ENCODE data around the gene ITGA7.

Gene ITGA7

GRCh38 chr12:55725556-55725955 is 17.9 kb upstream of the ITGA7 start:
- H3K4me3 ChIP-seq (ENCODE audit: low read depth, low read length): peak overlapping the region; percentile 23
- ChIA-PET CTCF (interaction anchor here (0.6 to 7.1 kb wide), 7 partner anchors 9 to 304 kb away, joined by 3 to 79 read pairs (median 3); partner anchors contain the start of gene BLOC1S1), POLR2A (no interaction called here)
- TF ChIP-seq, protein P1, sequence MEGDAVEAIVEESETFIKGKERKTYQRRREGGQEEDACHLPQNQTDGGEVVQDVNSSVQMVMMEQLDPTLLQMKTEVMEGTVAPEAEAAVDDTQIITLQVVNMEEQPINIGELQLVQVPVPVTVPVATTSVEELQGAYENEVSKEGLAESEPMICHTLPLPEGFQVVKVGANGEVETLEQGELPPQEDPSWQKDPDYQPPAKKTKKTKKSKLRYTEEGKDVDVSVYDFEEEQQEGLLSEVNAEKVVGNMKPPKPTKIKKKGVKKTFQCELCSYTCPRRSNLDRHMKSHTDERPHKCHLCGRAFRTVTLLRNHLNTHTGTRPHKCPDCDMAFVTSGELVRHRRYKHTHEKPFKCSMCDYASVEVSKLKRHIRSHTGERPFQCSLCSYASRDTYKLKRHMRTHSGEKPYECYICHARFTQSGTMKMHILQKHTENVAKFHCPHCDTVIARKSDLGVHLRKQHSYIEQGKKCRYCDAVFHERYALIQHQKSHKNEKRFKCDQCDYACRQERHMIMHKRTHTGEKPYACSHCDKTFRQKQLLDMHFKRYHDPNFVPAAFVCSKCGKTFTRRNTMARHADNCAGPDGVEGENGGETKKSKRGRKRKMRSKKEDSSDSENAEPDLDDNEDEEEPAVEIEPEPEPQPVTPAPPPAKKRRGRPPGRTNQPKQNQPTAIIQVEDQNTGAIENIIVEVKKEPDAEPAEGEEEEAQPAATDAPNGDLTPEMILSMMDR (IDR thresholded peaks at IDR 0.05; ENCODE audit: insufficient read depth, low read length, missing control alignments): no peak
- no peak for DNase-seq (ENCODE audit: low read depth, low spot score)

GRCh38 chr12:55724940-55725309 is 17.2 kb upstream of the ITGA7 start:
- TF ChIP-seq, protein P1 (IDR thresholded peaks at IDR 0.05; ENCODE audit: insufficient read depth, low read length, missing control alignments): no peak
- DNase-seq (ENCODE audit: low read depth, low spot score): no peak
- H3K4me3 ChIP-seq (ENCODE audit: low read depth, low read length): no peak overlapping the region
- CTCF ChIA-PET: interaction anchor here (0.6 to 7.1 kb wide), 7 partner anchors 9 to 305 kb away, joined by 3 to 79 read pairs (median 3); partner anchors contain the start of gene BLOC1S1
- POLR2A ChIA-PET: interaction anchor here (0.6 kb wide), 1 partner anchor 12 kb away, joined by 3 read pairs; no protein-coding TSS in a partner anchor

DNA sequence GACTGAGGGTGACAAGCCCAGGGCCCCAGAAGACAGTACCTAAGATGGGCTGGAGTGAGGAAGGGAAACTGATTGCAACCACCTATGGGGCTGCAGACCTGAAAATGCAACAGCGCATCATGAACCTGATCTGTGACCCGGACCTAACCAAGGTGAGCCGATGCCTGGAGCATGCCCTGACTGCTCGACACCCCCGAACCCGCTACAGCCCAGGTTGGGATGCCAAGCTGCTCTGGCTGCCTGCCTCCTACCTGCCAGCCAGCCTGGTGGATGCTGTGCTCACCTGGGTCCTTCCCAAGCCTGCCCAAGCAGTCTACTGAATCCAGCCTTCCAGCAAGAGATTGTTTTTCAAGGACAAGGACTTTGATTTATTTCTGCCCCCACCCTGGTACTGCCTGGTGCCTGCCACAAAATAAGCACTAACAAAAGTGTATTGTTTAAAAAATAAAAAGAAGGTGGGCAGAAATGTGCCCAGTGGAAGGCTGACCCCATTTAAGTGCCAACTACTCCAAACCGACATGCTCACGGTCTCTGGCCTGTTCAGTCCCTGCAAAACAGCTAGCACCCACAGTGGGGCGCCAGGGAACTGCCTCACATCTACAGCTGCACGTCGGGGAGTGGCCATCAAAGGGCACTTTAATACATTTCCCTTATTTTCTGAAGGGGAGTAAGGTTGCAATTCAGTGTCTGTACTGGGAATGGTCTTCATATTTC is 16.7 kb upstream of the ITGA7 start:
- no peak overlapping the region for H3K4me3 ChIP-seq (ENCODE audit: low read depth, low read length)
- TF ChIP-seq, protein P1 (IDR thresholded peaks at IDR 0.05; ENCODE audit: insufficient read depth, low read length, missing control alignments): peak; percentile 78
- ChIA-PET POLR2A (interaction anchor here (0.6 kb wide), 1 partner anchor 13 kb away, joined by 3 read pairs; no protein-coding TSS in a partner anchor), CTCF (interaction anchor here (0.8 to 7.1 kb wide), 5 partner anchors 8 to 305 kb away, joined by 3 to 79 read pairs (median 3); partner anchors contain the start of gene BLOC1S1)
- no peak for DNase-seq (ENCODE audit: low read depth, low spot score)

DNA sequence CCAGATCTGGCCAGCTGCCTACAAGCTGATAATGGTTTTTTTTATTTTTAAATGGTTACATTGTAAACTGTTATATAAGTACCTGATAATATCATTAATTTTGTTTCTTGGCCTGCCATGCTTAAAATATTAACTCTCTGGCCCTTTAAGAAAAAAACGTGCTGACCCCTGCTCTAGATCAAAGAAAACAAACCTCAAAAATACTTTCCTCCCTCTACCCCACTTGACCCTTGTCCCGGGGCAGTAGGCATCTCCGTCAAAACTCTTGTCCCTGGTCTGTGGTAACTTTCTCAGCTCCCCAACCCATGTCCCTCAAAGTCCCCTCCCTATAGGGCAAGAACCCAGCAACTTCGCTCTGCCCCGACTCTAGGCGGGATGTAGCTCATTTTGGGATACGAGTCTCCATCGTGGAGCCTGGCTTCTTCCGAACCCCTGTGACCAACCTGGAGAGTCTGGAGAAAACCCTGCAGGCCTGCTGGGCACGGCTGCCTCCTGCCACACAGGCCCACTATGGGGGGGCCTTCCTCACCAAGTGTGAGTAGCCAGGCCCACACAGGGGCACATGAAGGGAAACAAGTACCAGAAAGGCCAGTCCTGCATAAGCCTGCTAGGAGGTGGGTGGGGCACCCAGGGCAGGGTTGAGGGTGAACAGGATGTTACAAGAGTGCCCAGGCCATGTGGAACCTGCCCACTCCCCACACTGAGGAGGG is 16.0 kb upstream of the ITGA7 start:
- no peak overlapping the region for H3K4me3 ChIP-seq (ENCODE audit: low read depth, low read length)
- DNase-seq (ENCODE audit: low read depth, low spot score): no peak
- POLR2A ChIA-PET: no interaction called here
- CTCF ChIA-PET: interaction anchor here (0.8 to 7.1 kb wide), 4 partner anchors 11 to 217 kb away, joined by 3 to 79 read pairs (median 7); no protein-coding TSS in a partner anchor
- TF ChIP-seq, protein P1 (IDR thresholded peaks at IDR 0.05; ENCODE audit: insufficient read depth, low read length, missing control alignments): no peak

DNA sequence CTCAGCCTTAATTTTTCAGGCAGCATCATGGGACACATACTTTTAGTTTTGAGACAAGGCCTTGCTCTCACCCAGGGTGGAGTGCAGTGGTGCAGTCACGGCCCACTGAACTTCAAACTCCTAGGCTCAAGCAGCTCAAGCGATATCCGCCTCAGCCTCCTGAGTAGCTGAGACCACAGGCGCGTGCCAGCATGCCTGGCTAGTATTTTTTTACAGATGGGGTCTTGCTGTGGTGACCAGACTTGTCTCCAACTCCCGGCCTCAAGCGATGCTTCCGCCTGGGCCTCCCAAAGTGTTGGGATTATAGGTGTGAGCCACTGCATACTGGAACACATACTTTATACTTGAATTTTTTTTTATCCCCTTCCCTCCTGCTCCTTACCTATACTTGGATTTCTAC is 15.2 kb upstream of the ITGA7 start:
- CTCF ChIA-PET: interaction anchor here (0.8 to 7.1 kb wide), 4 partner anchors 11 to 218 kb away, joined by 3 to 79 read pairs (median 7); no protein-coding TSS in a partner anchor
- POLR2A ChIA-PET: no interaction called here
- DNase-seq (ENCODE audit: low read depth, low spot score): no peak
- H3K4me3 ChIP-seq (ENCODE audit: low read depth, low read length): no peak overlapping the region
- TF ChIP-seq, protein P1 (IDR thresholded peaks at IDR 0.05; ENCODE audit: insufficient read depth, low read length, missing control alignments): no peak

All from AG04449 (cell line).